Adrenal gland (tissue), 12 donors: ENCODE results near the gene CUL2. TPM values are rescaled to one million over a fixed set of nuclear protein-coding genes. Genes with fewer than 3 reads are reported as not detected.

Source experiments
- DNase-seq, 7 donors: peaks; one replicate each; pipeline ENCODE4 v3.0.0-alpha.2; 2019 to 2020
- H3K27ac ChIP-seq, 5 donors: fragments of 200-600 bp; sonication (generic) in 4 of 5; 1 replicate in 3 of 5; 2 replicates in 2 of 5; pipeline versions ENCODE4 v1.5.1 to v1.8.0; 2016 to 2020; ENCODE audit warnings: mild to moderate bottlenecking in 1 of 5
- H3K27me3 ChIP-seq: fragments of 200-600 bp; 2 replicates; pipeline ENCODE4 v1.8.0; 2021
- H3K36me3 ChIP-seq, 2 donors: fragments of 200-600 bp; replicated peaks in 1 of 2; 1 replicate in 1 of 2; 2 replicates in 1 of 2; pipeline versions ENCODE4 v1.5.1 to v1.8.0; 2018 to 2022
- H3K4me1 ChIP-seq, 2 donors: fragments of 200-600 bp; replicated peaks in 1 of 2; 1 replicate in 1 of 2; 2 replicates in 1 of 2; pipeline versions ENCODE4 v1.5.1 to v1.8.0; 2018 to 2021
- H3K4me3 ChIP-seq, 4 donors: fragments of 200-600 bp; sonication (generic) in 3 of 4; one replicate each; pipeline ENCODE4 v1.5.1; 2016 to 2018
- H3K9me3 ChIP-seq, 3 donors: fragments of 200-600 bp; sonication (generic) in 1 of 3; replicated peaks in 1 of 3; 1 replicate in 2 of 3; 2 replicates in 1 of 3; pipeline versions ENCODE4 v1.5.1 to v1.8.0; 2016 to 2021
- POLR2A ChIP-seq, 2 donors: fragments of 450-650 bp; IDR thresholded peaks; one replicate each; pipeline ENCODE4 v1.6.1; 2017; ENCODE audit warnings: antibody characterized with exemption in 2 of 2, mild to moderate bottlenecking in 2 of 2, moderate library complexity in 1 of 2
- WGBS, 4 donors: extraction: QIAGEN DNeasy Blood & Tissue Kit in 2 of 4; methylation state at CpG; one replicate each; pipeline versions ENCODE4 v1.1.5 to v1.1.7; 2013 to 2017; 5-methylcytosine and 5-hydroxymethylcytosine counted together
- intact Hi-C, 2 donors: fragments of 100-400 bp; cut with DNase I; formaldehyde crosslinking; loops; one replicate each; pipeline versions ENCODE4 v1.14.1 to v1.15.0; 2022 to 2023
- polyA plus RNA-seq, 3 donors: library from polyadenylated mRNA; stranded (reverse); fragments of 200-250 nt in 2 of 3; fragments of 350-450 nt in 1 of 3; fragmentation: Illumina TruSeq in 1 of 3; extraction: RNeasy Lipid Tissue Mini Kit (QIAGEN cat#74804) in 1 of 3; gene quantifications; one replicate each; pipeline ENCODE4 v1.2.3, GENCODE V29; 2013 to 2014
- total RNA-seq, 9 donors: library from RNA; depleted of rRNA in 4 of 9; stranded (reverse); fragments of >200 nt in 4 of 9; fragments of 120-200 nt in 1 of 9; fragmentation: NEBNext Ultra II Directional in 1 of 9; extraction: Animal tissue kit (Norgen Biotek cat#: 25700) in 1 of 9; gene quantifications; one replicate each; pipeline versions ENCODE4 v1.1.0 to v1.2.4, GENCODE V29; 2013 to 2023
- TF ChIP-seq, protein P1 (sequence below), 6 experiments: fragments of 450-650 bp in 4 of 6; fragments of 200-600 bp in 2 of 6; sonication (generic) in 1 of 6; IDR thresholded peaks; 1 replicate in 5 of 6; 2 replicates in 1 of 6; pipeline versions ENCODE4 v1.5.1 to v1.8.0; 2016 to 2021; ENCODE audit warnings: antibody characterized with exemption in 6 of 6, mild to moderate bottlenecking in 2 of 6, moderate library complexity in 1 of 6
- donor health status: healthy with polysubstance abuse.
- donor health status: Bipolar disorder and iron deficiency.
- donor health status: DM: yes; HTN: yes; CAD: no.
- donor health status: DM: no; HTN: no; CAD: no.
- donor health status: DM: no; HTN: no; CAD: no.
- donor health status: DM: yes; HTN: yes; CAD: no.

Gene CUL2
- total and polyA plus RNA-seq, 12 donors, result 6.2 to 52.2 (median 26.1) TPM

DNA sequence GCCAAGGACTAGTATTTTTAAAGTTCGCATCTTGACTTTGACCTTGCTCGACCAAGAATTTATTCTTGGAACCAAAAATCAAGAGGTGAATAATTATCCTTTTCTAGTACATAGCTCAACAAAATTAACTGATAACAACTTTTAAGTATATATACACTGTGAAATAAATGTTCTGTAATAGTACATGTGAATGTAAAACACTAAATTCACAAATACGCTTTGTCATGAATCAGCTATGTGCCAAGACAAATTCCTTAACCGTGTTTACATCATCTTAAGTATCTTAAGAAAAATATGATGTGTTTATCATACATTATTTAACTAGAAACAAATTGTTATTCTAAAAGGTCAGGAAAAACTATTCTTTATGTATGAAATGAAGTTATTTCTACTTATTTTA, 83.3 kb downstream of the CUL2 start:
- Histone ChIP-seq H3K27ac (no peak overlapping the region), H3K4me3 (no peak overlapping the region), H3K9me3 (no peaks in the 10 kb centered on the region), H3K36me3 (peaks cover 0 to 7% of the 10 kb centered on the region in 2 donors), H3K4me1 (no peaks in the 10 kb centered on the region), H3K27me3 (no peaks in the 10 kb centered on the region)
- DNase-seq, result no peak
- TF ChIP-seq POLR2A (IDR thresholded peaks at IDR 0.05), result no peak
- TF ChIP-seq, protein P1, sequence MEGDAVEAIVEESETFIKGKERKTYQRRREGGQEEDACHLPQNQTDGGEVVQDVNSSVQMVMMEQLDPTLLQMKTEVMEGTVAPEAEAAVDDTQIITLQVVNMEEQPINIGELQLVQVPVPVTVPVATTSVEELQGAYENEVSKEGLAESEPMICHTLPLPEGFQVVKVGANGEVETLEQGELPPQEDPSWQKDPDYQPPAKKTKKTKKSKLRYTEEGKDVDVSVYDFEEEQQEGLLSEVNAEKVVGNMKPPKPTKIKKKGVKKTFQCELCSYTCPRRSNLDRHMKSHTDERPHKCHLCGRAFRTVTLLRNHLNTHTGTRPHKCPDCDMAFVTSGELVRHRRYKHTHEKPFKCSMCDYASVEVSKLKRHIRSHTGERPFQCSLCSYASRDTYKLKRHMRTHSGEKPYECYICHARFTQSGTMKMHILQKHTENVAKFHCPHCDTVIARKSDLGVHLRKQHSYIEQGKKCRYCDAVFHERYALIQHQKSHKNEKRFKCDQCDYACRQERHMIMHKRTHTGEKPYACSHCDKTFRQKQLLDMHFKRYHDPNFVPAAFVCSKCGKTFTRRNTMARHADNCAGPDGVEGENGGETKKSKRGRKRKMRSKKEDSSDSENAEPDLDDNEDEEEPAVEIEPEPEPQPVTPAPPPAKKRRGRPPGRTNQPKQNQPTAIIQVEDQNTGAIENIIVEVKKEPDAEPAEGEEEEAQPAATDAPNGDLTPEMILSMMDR (IDR thresholded peaks at IDR 0.05), result no peak
- WGBS, 4 donors, result 76 to 81% (median 79%) methylated on average over 4 of the region's 4 CpGs
- intact Hi-C loops, result no loop called here

DNA sequence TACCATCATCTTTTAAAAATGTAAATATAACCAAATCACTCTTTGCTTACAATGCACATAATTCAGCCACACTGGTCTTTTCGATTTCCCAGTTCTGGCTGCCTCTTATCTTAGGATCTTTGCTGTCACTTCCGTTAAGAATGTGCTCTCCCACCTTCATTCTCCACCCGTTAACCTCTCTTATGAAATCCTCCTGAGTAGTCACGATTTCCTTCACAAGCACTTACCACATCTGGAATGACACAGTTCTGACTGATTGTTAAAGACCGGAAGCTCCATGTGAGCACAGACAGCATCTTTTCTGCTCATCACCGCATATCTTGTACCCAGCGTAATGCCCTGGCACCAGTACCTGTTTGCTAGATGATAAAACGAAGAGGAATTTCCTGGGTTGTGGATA, 84.3 kb downstream of the CUL2 start:
- no peaks in the 10 kb centered on the region for H3K4me1 ChIP-seq
- TF ChIP-seq POLR2A (IDR thresholded peaks at IDR 0.05), result no peak
- TF ChIP-seq, protein P1 (IDR thresholded peaks at IDR 0.05), result no peak
- DNase-seq, result no peak
- no peaks in the 10 kb centered on the region for H3K36me3 ChIP-seq
- intact Hi-C loops, result no loop called here
- H3K4me3 ChIP-seq, result no peak overlapping the region
- H3K27me3 ChIP-seq, result no peaks in the 10 kb centered on the region
- H3K27ac ChIP-seq, result no peak overlapping the region
- H3K9me3 ChIP-seq, result no peaks in the 10 kb centered on the region
- 79 to 85% (median 83%) methylated on average over 8 of the region's 8 CpGs for WGBS, 4 donors

DNA sequence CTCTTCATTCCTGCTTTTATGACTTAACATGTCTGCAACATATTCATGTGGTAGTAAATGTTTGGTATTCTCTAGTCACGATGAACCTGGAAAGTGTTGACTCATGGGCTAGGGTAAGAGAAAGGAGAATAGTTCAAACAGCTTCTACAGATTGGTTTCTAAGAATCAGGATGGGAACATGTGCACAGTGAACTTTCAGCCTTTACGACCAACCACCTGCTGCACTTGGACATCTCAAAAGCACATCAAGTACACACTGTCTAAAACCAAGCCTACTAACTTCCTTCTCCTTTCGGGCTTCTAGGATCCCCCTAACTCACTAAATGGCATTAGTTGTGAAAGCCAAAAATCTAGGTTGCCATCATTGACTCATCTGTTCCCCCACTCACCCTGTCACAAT, 85.5 kb downstream of the CUL2 start:
- H3K27ac ChIP-seq, result no peak overlapping the region
- intact Hi-C loops, result no loop called here
- H3K36me3 ChIP-seq, result no peaks in the 10 kb centered on the region
- H3K9me3 ChIP-seq, result no peaks in the 10 kb centered on the region
- WGBS, 4 donors, result 80 to 98% (median 89%) methylated on average over 3 of the region's 3 CpGs
- no peak for DNase-seq
- H3K4me3 ChIP-seq, result no peak overlapping the region
- TF ChIP-seq POLR2A (IDR thresholded peaks at IDR 0.05), result no peak
- TF ChIP-seq, protein P1 (IDR thresholded peaks at IDR 0.05), result no peak
- no peaks in the 10 kb centered on the region for H3K27me3 ChIP-seq
- no peaks in the 10 kb centered on the region for H3K4me1 ChIP-seq

DNA sequence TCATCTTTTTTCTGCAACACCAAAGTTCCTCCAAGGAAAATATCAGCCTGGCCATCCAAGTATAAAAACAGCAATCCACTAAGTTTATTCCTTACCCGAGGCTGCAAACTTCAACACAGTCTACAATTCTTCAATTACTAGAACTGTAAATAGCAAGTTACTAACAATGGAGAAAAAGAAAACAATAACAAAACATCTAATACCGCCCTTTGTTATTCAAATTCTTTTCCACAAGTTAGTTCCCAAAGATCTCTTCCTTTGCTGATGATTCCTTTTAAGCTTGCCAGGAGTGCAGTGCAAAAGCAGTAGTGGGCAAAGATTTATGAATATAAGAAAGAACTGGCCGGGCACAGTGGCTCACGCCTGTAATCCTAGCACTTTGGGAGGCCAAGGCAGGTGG, 86.2 kb downstream of the CUL2 start:
- H3K27me3 ChIP-seq, result no peaks in the 10 kb centered on the region
- no peak overlapping the region for H3K27ac ChIP-seq
- no peak overlapping the region for H3K4me3 ChIP-seq
- 83 to 88% (median 86%) methylated on average over 4 of the region's 4 CpGs for WGBS, 4 donors
- H3K9me3 ChIP-seq, result no peaks in the 10 kb centered on the region
- intact Hi-C loops, result no loop called here
- TF ChIP-seq, protein P1 (IDR thresholded peaks at IDR 0.05), result no peak
- no peak for TF ChIP-seq POLR2A (IDR thresholded peaks at IDR 0.05)
- DNase-seq, result no peak
- no peaks in the 10 kb centered on the region for H3K4me1 ChIP-seq
- no peaks in the 10 kb centered on the region for H3K36me3 ChIP-seq
